ENCODE results near the gene BCAT1.

The BCAT1 gene

GRCh38 chr12:24770334-24770733 lies 178.6 kb downstream of the BCAT1 start:
- Histone ChIP-seq H3K27me3 (ENCODE audit: control insufficient read depth, insufficient read depth, low read length) (no peaks in the 10 kb centered on the region), H3K36me3 (ENCODE audit: control insufficient read depth, low read depth, low read length) (no peaks in the 10 kb centered on the region), H3K9ac (ENCODE audit: low read length) (no peak overlapping the region), H3K27ac (ENCODE audit: low read length) (no peak overlapping the region), H3K4me1 (ENCODE audit: control insufficient read depth, low read depth, low read length) (no peaks in the 10 kb centered on the region), H3K4me3 (ENCODE audit: low read length) (no peak overlapping the region), H3K9me3 (ENCODE audit: control insufficient read depth, low read depth, low read length) (no peaks in the 10 kb centered on the region)

GRCh38 chr12:24769682-24770081 lies 179.2 kb downstream of the BCAT1 start:
- Histone ChIP-seq H3K36me3 (ENCODE audit: control insufficient read depth, low read depth, low read length) (no peaks in the 10 kb centered on the region), H3K9ac (ENCODE audit: low read length) (no peak overlapping the region), H3K27me3 (ENCODE audit: control insufficient read depth, insufficient read depth, low read length) (no peaks in the 10 kb centered on the region), H3K9me3 (ENCODE audit: control insufficient read depth, low read depth, low read length) (no peaks in the 10 kb centered on the region), H3K27ac (ENCODE audit: low read length) (no peak overlapping the region), H3K4me1 (ENCODE audit: control insufficient read depth, low read depth, low read length) (no peaks in the 10 kb centered on the region), H3K4me3 (ENCODE audit: low read length) (no peak overlapping the region)

GRCh38 chr12:24768415-24768814 lies 180.5 kb downstream of the BCAT1 start:
- Histone ChIP-seq H3K27me3 (ENCODE audit: control insufficient read depth, insufficient read depth, low read length) (no peaks in the 10 kb centered on the region), H3K27ac (ENCODE audit: low read length) (no peak overlapping the region), H3K9me3 (ENCODE audit: control insufficient read depth, low read depth, low read length) (no peaks in the 10 kb centered on the region), H3K36me3 (ENCODE audit: control insufficient read depth, low read depth, low read length) (no peaks in the 10 kb centered on the region), H3K4me3 (ENCODE audit: low read length) (no peak overlapping the region), H3K4me1 (ENCODE audit: control insufficient read depth, low read depth, low read length) (no peaks in the 10 kb centered on the region), H3K9ac (ENCODE audit: low read length) (no peak overlapping the region)

DNA sequence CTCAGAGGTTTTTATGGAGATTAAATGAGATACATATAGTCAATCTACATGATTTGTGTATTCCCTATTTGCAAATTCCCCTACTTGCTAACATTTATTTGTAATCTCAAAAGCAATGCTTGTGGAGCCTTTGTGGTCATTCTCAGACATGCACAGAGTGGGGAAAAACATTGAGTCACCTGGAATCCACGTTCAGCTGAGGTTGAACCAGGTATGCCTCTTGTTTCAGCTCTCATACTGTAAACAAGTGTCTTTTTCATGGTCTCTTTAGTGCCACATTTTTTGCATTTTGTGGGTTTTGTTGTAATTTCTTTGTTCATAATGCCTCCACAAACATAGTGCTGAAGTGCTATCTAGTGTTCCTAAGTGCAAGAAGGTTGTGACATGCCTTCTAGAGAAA lies 181.9 kb downstream of the BCAT1 start:
- H3K4me1 ChIP-seq (ENCODE audit: control insufficient read depth, low read depth, low read length), result no peaks in the 10 kb centered on the region
- H3K9me3 ChIP-seq (ENCODE audit: control insufficient read depth, low read depth, low read length), result no peaks in the 10 kb centered on the region
- no peak overlapping the region for H3K9ac ChIP-seq (ENCODE audit: low read length)
- H3K4me3 ChIP-seq (ENCODE audit: low read length), result no peak overlapping the region
- H3K36me3 ChIP-seq (ENCODE audit: control insufficient read depth, low read depth, low read length), result no peaks in the 10 kb centered on the region
- H3K27me3 ChIP-seq (ENCODE audit: control insufficient read depth, insufficient read depth, low read length), result no peaks in the 10 kb centered on the region
- no peak overlapping the region for H3K27ac ChIP-seq (ENCODE audit: low read length)

GRCh38 chr12:24764712-24765111 lies 184.2 kb downstream of the BCAT1 start:
- H3K4me3 ChIP-seq (ENCODE audit: low read length), result no peak overlapping the region
- no peaks in the 10 kb centered on the region for H3K9me3 ChIP-seq (ENCODE audit: control insufficient read depth, low read depth, low read length)
- peaks cover 14% of the 10 kb centered on the region for H3K4me1 ChIP-seq (ENCODE audit: control insufficient read depth, low read depth, low read length)
- H3K27ac ChIP-seq (ENCODE audit: low read length), result no peak overlapping the region
- no peak overlapping the region for H3K9ac ChIP-seq (ENCODE audit: low read length)
- no peaks in the 10 kb centered on the region for H3K36me3 ChIP-seq (ENCODE audit: control insufficient read depth, low read depth, low read length)
- no peaks in the 10 kb centered on the region for H3K27me3 ChIP-seq (ENCODE audit: control insufficient read depth, insufficient read depth, low read length)

GRCh38 chr12:24760606-24761378 lies 188.1 kb downstream of the BCAT1 start:
- Histone ChIP-seq H3K4me3 (ENCODE audit: low read length) (no peak overlapping the region), H3K36me3 (ENCODE audit: control insufficient read depth, low read depth, low read length) (no peaks in the 10 kb centered on the region), H3K9ac (ENCODE audit: low read length) (peak overlapping the region; percentile 27), H3K4me1 (ENCODE audit: control insufficient read depth, low read depth, low read length) (peaks cover 14% of the 10 kb centered on the region), H3K27me3 (ENCODE audit: control insufficient read depth, insufficient read depth, low read length) (no peaks in the 10 kb centered on the region), H3K27ac (ENCODE audit: low read length) (peak overlapping the region; percentile 87), H3K9me3 (ENCODE audit: control insufficient read depth, low read depth, low read length) (no peaks in the 10 kb centered on the region)

- Histone ChIP-seq H3K27me3 (ENCODE audit: control insufficient read depth, insufficient read depth, low read length) (no peaks in the 10 kb centered on the region), H3K4me1 (ENCODE audit: control insufficient read depth, low read depth, low read length) (peaks cover 15% of the 10 kb centered on the region), H3K9ac (ENCODE audit: low read length) (peak overlapping the region; percentile 27), H3K27ac (ENCODE audit: low read length) (peak overlapping the region; percentile 87), H3K36me3 (ENCODE audit: control insufficient read depth, low read depth, low read length) (no peaks in the 10 kb centered on the region), H3K9me3 (ENCODE audit: control insufficient read depth, low read depth, low read length) (no peaks in the 10 kb centered on the region), H3K4me3 (ENCODE audit: low read length) (no peak overlapping the region)
Observed at GRCh38 chr12:24760162-24760561, 188.7 kb downstream of the BCAT1 start.
